NCI-H82 treated with DMSO at 0.1 percent for 48 hours (cell line): ENCODE results near the gene CDC27.
"Not testable (repeated sequence)": the region's sequence is repeated elsewhere in the genome, so short reads cannot be mapped to it uniquely, and the experiment has no call there.

Source experiments
- DNase-seq: peaks from one replicate; lab custom pipeline; 2025; ENCODE audit not compliant: unreplicated experiment; lab: John Stamatoyannopoulos, UW

CDC27 gene

GRCh38 chr17:47197821-47198220 lies 8.7 kb upstream of the CDC27 start:
- DNase-seq, result no peak

- no peak for DNase-seq
Observed at GRCh38 chr17:47193931-47194511, 4.9 kb upstream of the CDC27 start.

- DNase-seq, result no peak
Observed at GRCh38 chr17:47192554-47192953, 3.5 kb upstream of the CDC27 start.

GRCh38 chr17:47190770-47191169 lies 1.7 kb upstream of the CDC27 start:
- DNase-seq, result no peak

- DNase-seq, result no peak
Observed at GRCh38 chr17:47190243-47190642, 1.1 kb upstream of the CDC27 start.

- DNase-seq, result peak; percentile 60
Observed at GRCh38 chr17:47189732-47190237, 690 bp upstream of the CDC27 start.

GRCh38 chr17:47188271-47188875 lies 722 bp downstream of the CDC27 start:
- DNase-seq, result no peak

GRCh38 chr17:47184681-47185080 lies 4.4 kb downstream of the CDC27 start:
- no peak for DNase-seq

- not testable (repeated sequence) for DNase-seq
Observed at GRCh38 chr17:47180988-47181387, 8.1 kb downstream of the CDC27 start.

GRCh38 chr17:47180337-47180736 lies 8.8 kb downstream of the CDC27 start:
- DNase-seq, result no peak

GRCh38 chr17:47179141-47179540 lies 10.0 kb downstream of the CDC27 start:
- no peak for DNase-seq

GRCh38 chr17:47177261-47177660 lies 11.8 kb downstream of the CDC27 start:
- DNase-seq, result no peak

- no peak for DNase-seq
Observed at GRCh38 chr17:47176389-47176826, 12.7 kb downstream of the CDC27 start.

GRCh38 chr17:47174823-47175222 lies 14.3 kb downstream of the CDC27 start:
- not testable (repeated sequence) for DNase-seq

GRCh38 chr17:47172696-47173565 lies 16.2 kb downstream of the CDC27 start:
- no peak for DNase-seq

- no peak for DNase-seq
Observed at GRCh38 chr17:47170710-47171109, 18.4 kb downstream of the CDC27 start.

GRCh38 chr17:47168896-47169295 lies 20.2 kb downstream of the CDC27 start:
- DNase-seq, result not testable (repeated sequence)

- DNase-seq, result not testable (repeated sequence)
Observed at GRCh38 chr17:47166854-47167253, 22.2 kb downstream of the CDC27 start.

GRCh38 chr17:47165137-47165536 lies 24.0 kb downstream of the CDC27 start:
- DNase-seq, result no peak

GRCh38 chr17:47164263-47164662 lies 24.8 kb downstream of the CDC27 start:
- DNase-seq, result no peak

- no peak for DNase-seq
Observed at GRCh38 chr17:47162013-47162622, 27.0 kb downstream of the CDC27 start.
